ENCODE measurements around the gene MED26. TPM values are rescaled to one million over a fixed set of nuclear protein-coding genes. Genes with fewer than 3 reads are reported as not detected.

Gene MED26
- total and polyA plus RNA-seq, 9 of the 15 experiments (the other 6 are each of a cell fraction or from before 2014, with no cell fraction given): 0.71 to 15.1 (median 6.2) TPM

GRCh38 chr19:16584248-16585093 is 43.5 kb downstream of the MED26 start (continued):
- TF ChIP-seq, protein P1, sequence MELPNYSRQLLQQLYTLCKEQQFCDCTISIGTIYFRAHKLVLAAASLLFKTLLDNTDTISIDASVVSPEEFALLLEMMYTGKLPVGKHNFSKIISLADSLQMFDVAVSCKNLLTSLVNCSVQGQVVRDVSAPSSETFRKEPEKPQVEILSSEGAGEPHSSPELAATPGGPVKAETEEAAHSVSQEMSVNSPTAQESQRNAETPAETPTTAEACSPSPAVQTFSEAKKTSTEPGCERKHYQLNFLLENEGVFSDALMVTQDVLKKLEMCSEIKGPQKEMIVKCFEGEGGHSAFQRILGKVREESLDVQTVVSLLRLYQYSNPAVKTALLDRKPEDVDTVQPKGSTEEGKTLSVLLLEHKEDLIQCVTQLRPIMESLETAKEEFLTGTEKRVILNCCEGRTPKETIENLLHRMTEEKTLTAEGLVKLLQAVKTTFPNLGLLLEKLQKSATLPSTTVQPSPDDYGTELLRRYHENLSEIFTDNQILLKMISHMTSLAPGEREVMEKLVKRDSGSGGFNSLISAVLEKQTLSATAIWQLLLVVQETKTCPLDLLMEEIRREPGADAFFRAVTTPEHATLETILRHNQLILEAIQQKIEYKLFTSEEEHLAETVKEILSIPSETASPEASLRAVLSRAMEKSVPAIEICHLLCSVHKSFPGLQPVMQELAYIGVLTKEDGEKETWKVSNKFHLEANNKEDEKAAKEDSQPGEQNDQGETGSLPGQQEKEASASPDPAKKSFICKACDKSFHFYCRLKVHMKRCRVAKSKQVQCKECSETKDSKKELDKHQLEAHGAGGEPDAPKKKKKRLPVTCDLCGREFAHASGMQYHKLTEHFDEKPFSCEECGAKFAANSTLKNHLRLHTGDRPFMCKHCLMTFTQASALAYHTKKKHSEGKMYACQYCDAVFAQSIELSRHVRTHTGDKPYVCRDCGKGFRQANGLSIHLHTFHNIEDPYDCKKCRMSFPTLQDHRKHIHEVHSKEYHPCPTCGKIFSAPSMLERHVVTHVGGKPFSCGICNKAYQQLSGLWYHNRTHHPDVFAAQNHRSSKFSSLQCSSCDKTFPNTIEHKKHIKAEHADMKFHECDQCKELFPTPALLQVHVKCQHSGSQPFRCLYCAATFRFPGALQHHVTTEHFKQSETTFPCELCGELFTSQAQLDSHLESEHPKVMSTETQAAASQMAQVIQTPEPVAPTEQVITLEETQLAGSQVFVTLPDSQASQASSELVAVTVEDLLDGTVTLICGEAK (IDR thresholded peaks at IDR 0.05): no peak; the same call in 1 of the 2 replicates
- TF ChIP-seq, protein P1 (CRISPR knock-in tag; IDR thresholded peaks at IDR 0.05): no peak
- TF ChIP-seq TCFL5 (CRISPR knock-in tag; conservative IDR thresholded peaks at IDR 0.05): no peak
- TF ChIP-seq POLR2B (IDR thresholded peaks at IDR 0.05; ENCODE audit: low read depth, partially characterized antibody): peak; percentile 28
- no peak for TF ChIP-seq TSHZ1 (CRISPR knock-in tag; IDR thresholded peaks at IDR 0.05)
- no peak for TF ChIP-seq CEBPG (CRISPR knock-in tag; IDR thresholded peaks at IDR 0.05)
- TF ChIP-seq CEBPG (tag; conservative IDR thresholded peaks at IDR 0.05 in 1 of 2, IDR thresholded peaks at IDR 0.05 in 1 of 2): no peak
- no peak for TF ChIP-seq BDP1 (IDR thresholded peaks at IDR 0.05; ENCODE audit: insufficient read depth, insufficient read length)
- TF ChIP-seq JUND (IDR thresholded peaks at IDR 0.05; ENCODE audit: borderline replicate concordance, low read depth, low read length): peak; percentile 44
- no peak; the same call in 1 of the 3 replicates for TF ChIP-seq JUND (tag; IDR thresholded peaks at IDR 0.05; ENCODE audit: borderline replicate concordance, low read depth, low read length)
- TF ChIP-seq ILK (tag; IDR thresholded peaks at IDR 0.05; ENCODE audit: borderline replicate concordance, low read depth): no peak
- TF ChIP-seq CHCHD3 (CRISPR knock-in tag; IDR thresholded peaks at IDR 0.05): no peak
- TF ChIP-seq MCM3 (IDR thresholded peaks at IDR 0.05): no peak
- no peak for TF ChIP-seq ZNF263 (CRISPR knock-in tag; IDR thresholded peaks at IDR 0.05; ENCODE audit: borderline replicate concordance)

Data from K562 (cell line).